T-helper 1 cell treated with Interleukin-12 subunit alpha and Interleukin-12 subunit beta and Interleukin-4 antibody, amounts not matched to agents 30 ng/mL and 1 ng/mL, for 36 hours (primary cell): ENCODE data around the gene TNIK. TPM values are rescaled to one million over a fixed set of nuclear protein-coding genes. Genes with fewer than 3 reads are reported as not detected.
"Not testable (repeated sequence)": the region's sequence is repeated elsewhere in the genome, so short reads cannot be mapped to it uniquely, and the experiment has no call there.

Source experiments
- intact Hi-C: fragments of 100-400 bp; cut with micrococcal nuclease; formaldehyde crosslinking; loops from one replicate; pipeline ENCODE4 v1.15.1; 2024
- total RNA-seq: library from RNA; stranded (reverse); gene quantifications from 2 replicates; pipeline ENCODE4 v1.2.3, GENCODE V29; 2022

TNIK gene
- total RNA-seq, 1 donor from 2014 or later: 51.5 TPM

GRCh38 chr3:171264758-171265157 is 195.4 kb downstream of the TNIK start:
- intact Hi-C loops: loop anchor here (5.0 to 10.0 kb wide), 4 partner anchors 37 to 1250 kb away; no protein-coding TSS in a partner anchor

- intact Hi-C loops: loop anchor here (10.0 kb wide), 1 partner anchor 1252 kb away; no protein-coding TSS in a partner anchor
Observed at GRCh38 chr3:171262431-171262830, 197.8 kb downstream of the TNIK start.

GRCh38 chr3:171261487-171261886 is 198.7 kb downstream of the TNIK start:
- intact Hi-C loops: loop anchor here (10.0 kb wide), 1 partner anchor 1253 kb away; no protein-coding TSS in a partner anchor

- intact Hi-C loops: loop anchor here (10.0 kb wide), 1 partner anchor 1254 kb away; no protein-coding TSS in a partner anchor
Observed at GRCh38 chr3:171260899-171261298, 199.3 kb downstream of the TNIK start.

- intact Hi-C loops: loop anchor here (10.0 kb wide), 1 partner anchor 1254 kb away; no protein-coding TSS in a partner anchor
Observed at GRCh38 chr3:171260466-171260865, 199.7 kb downstream of the TNIK start.

GRCh38 chr3:171258316-171258715 is 201.9 kb downstream of the TNIK start:
- intact Hi-C loops: loop anchor here (5.0 to 10.0 kb wide), 6 partner anchors 304 to 1494 kb away; partner anchors contain the start of genes ACTRT3, ECT2, EIF5A2 and RPL22L1

GRCh38 chr3:171257251-171258203 is 202.7 kb downstream of the TNIK start:
- intact Hi-C loops: loop anchor here (1.0 to 10.0 kb wide), 7 partner anchors 8 to 1495 kb away; partner anchors contain the start of genes ACTRT3, ECT2, EIF5A2 and RPL22L1

- intact Hi-C loops: loop anchor here (1.0 to 10.0 kb wide), 7 partner anchors 7 to 1496 kb away; partner anchors contain the start of genes ACTRT3, ECT2, EIF5A2 and RPL22L1
Observed at GRCh38 chr3:171256445-171257250, 203.6 kb downstream of the TNIK start.

- intact Hi-C loops: loop anchor here (1.0 to 10.0 kb wide), 10 partner anchors 13 to 1497 kb away; partner anchors contain the start of genes ACTRT3, ECT2, EIF5A2 and RPL22L1
Observed at GRCh38 chr3:171255236-171255806, 204.9 kb downstream of the TNIK start.

GRCh38 chr3:171254315-171254714 is 205.9 kb downstream of the TNIK start:
- intact Hi-C loops: loop anchor here (2.0 to 10.0 kb wide), 5 partner anchors 14 to 1490 kb away; partner anchors contain the start of genes ACTRT3, TERC and TNIK

- intact Hi-C loops: loop anchor here (10.0 kb wide), 2 partner anchors 1333 to 1487 kb away; partner anchors contain the start of genes ACTRT3 and TERC
Observed at GRCh38 chr3:171251835-171252234, 208.4 kb downstream of the TNIK start.

- intact Hi-C loops: loop anchor here (10.0 kb wide), 2 partner anchors 1334 to 1486 kb away; partner anchors contain the start of genes ACTRT3 and TERC
Observed at GRCh38 chr3:171250444-171250843, 209.8 kb downstream of the TNIK start.

- intact Hi-C loops: loop anchor here (1.0 to 2.0 kb wide), 4 partner anchors 8 to 246 kb away; no protein-coding TSS in a partner anchor
Observed at GRCh38 chr3:171249245-171249644, 211.0 kb downstream of the TNIK start.

GRCh38 chr3:171248426-171249111 is 211.6 kb downstream of the TNIK start:
- intact Hi-C loops: loop anchor here (1.0 to 2.0 kb wide), 6 partner anchors 9 to 246 kb away; no protein-coding TSS in a partner anchor

- intact Hi-C loops: no loop called here
Observed at GRCh38 chr3:171245796-171246765, 214.1 kb downstream of the TNIK start.

- intact Hi-C loops: no loop called here
Observed at GRCh38 chr3:171242951-171243350, 217.3 kb downstream of the TNIK start.

- intact Hi-C loops: no loop called here
Observed at GRCh38 chr3:171242170-171242569, 218.0 kb downstream of the TNIK start.

GRCh38 chr3:171241655-171242054 is 218.6 kb downstream of the TNIK start:
- intact Hi-C loops: not testable (repeated sequence)

- intact Hi-C loops: no loop called here
Observed at GRCh38 chr3:171240504-171240835, 219.7 kb downstream of the TNIK start.
